ENCODE measurements around the gene LRTM2.

- TF ChIP-seq EZH2 (IDR thresholded peaks at IDR 0.05) (no peak), POLR2AphosphoS5 (IDR thresholded peaks at IDR 0.05; ENCODE audit: borderline replicate concordance, low read depth, low read length) (no peak), FOXP2 (optimal IDR thresholded peaks at IDR 0.05; ENCODE audit: control extremely low read depth, extremely low read length, insufficient read depth) (no peak)
Measured at GRCh38 chr12:1810201-1810930, 10.0 kb upstream of the LRTM2 start.
